Measurements from ENCODE around the gene APOOL. TPM values are rescaled to one million over a fixed set of nuclear protein-coding genes. Genes with fewer than 3 reads are reported as not detected.
"Not testable (repeated sequence)": the region's sequence is repeated elsewhere in the genome, so short reads cannot be mapped to it uniquely, and the experiment has no call there.

The APOOL gene
- total and polyA plus RNA-seq, 2 donors (not counting 1 experiment from before 2014, with no cell fraction given): 5.8 to 11.6 TPM

GRCh38 chrX:85052205-85052604 lies 48.5 kb downstream of the APOOL start:
- Histone ChIP-seq H2AFZ (ENCODE audit: low read length) (no peak overlapping the region), H3K4me2 (ENCODE audit: extremely low read depth, insufficient read depth, low read length) (peak overlapping the region; percentile 25), H3K9ac (ENCODE audit: insufficient read depth, low read length) (no peak overlapping the region)

GRCh38 chrX:85052636-85053343 lies 49.1 kb downstream of the APOOL start:
- H3K4me1 ChIP-seq (ENCODE audit: control insufficient read depth, extremely low read depth, insufficient read depth, low read length): no peaks in the 10 kb centered on the region
- H3K9me3 ChIP-seq (ENCODE audit: control insufficient read depth, insufficient read depth, low read depth, low read length): no peaks in the 10 kb centered on the region
- no peaks in the 10 kb centered on the region for H3K79me2 ChIP-seq (ENCODE audit: control insufficient read depth, insufficient read depth, low read length)
- H3K4me2 ChIP-seq (ENCODE audit: extremely low read depth, insufficient read depth, low read length): peak overlapping the region; percentile 46
- H3K36me3 ChIP-seq (ENCODE audit: control insufficient read depth, insufficient read depth, low read length): no peaks in the 10 kb centered on the region
- no peak for TF ChIP-seq EZH2 (IDR thresholded peaks at IDR 0.05; ENCODE audit: low read length, missing control alignments)
- TF ChIP-seq, protein P1, sequence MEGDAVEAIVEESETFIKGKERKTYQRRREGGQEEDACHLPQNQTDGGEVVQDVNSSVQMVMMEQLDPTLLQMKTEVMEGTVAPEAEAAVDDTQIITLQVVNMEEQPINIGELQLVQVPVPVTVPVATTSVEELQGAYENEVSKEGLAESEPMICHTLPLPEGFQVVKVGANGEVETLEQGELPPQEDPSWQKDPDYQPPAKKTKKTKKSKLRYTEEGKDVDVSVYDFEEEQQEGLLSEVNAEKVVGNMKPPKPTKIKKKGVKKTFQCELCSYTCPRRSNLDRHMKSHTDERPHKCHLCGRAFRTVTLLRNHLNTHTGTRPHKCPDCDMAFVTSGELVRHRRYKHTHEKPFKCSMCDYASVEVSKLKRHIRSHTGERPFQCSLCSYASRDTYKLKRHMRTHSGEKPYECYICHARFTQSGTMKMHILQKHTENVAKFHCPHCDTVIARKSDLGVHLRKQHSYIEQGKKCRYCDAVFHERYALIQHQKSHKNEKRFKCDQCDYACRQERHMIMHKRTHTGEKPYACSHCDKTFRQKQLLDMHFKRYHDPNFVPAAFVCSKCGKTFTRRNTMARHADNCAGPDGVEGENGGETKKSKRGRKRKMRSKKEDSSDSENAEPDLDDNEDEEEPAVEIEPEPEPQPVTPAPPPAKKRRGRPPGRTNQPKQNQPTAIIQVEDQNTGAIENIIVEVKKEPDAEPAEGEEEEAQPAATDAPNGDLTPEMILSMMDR (conservative IDR thresholded peaks at IDR 0.05 in 1 of 2, IDR thresholded peaks at IDR 0.05 in 1 of 2; ENCODE audit: low read depth in 1 of 2, low read length in 2 of 2): peak; percentile 14 to 20
- H3K27ac ChIP-seq (ENCODE audit: insufficient read depth, low read length): peak overlapping the region; percentile 31
- no peaks in the 10 kb centered on the region for H3K27me3 ChIP-seq (ENCODE audit: control insufficient read depth, insufficient read depth, low read length)
- H3K4me3 ChIP-seq (replicated peaks in 1 of 4; ENCODE audit: control extremely low read depth in 1 of 4, insufficient read depth in 1 of 4, low read depth in 3 of 4, low read length in 4 of 4): no peak overlapping the region
- peak; percentile 81 to 85 for DNase-seq (ENCODE audit: low read depth in 2 of 2)
- H4K20me1 ChIP-seq (ENCODE audit: control insufficient read depth, extremely low read depth, insufficient read depth, low read length): no peaks in the 10 kb centered on the region
- no peak overlapping the region for H3K9ac ChIP-seq (ENCODE audit: insufficient read depth, low read length)
- no peak overlapping the region for H2AFZ ChIP-seq (ENCODE audit: low read length)

More at GRCh38 chrX:85052205-85052604, 48.5 kb downstream of the APOOL start:
- Histone ChIP-seq H3K79me2 (ENCODE audit: control insufficient read depth, insufficient read depth, low read length) (no peaks in the 10 kb centered on the region), H3K27me3 (ENCODE audit: control insufficient read depth, insufficient read depth, low read length) (no peaks in the 10 kb centered on the region), H3K27ac (ENCODE audit: insufficient read depth, low read length) (peak overlapping the region; percentile 15), H3K4me1 (ENCODE audit: control insufficient read depth, extremely low read depth, insufficient read depth, low read length) (no peaks in the 10 kb centered on the region), H3K36me3 (ENCODE audit: control insufficient read depth, insufficient read depth, low read length) (no peaks in the 10 kb centered on the region), H3K4me3 (replicated peaks in 1 of 4; ENCODE audit: control extremely low read depth in 1 of 4, insufficient read depth in 1 of 4, low read depth in 3 of 4, low read length in 4 of 4) (no peak overlapping the region), H4K20me1 (ENCODE audit: control insufficient read depth, extremely low read depth, insufficient read depth, low read length) (no peaks in the 10 kb centered on the region), H3K9me3 (ENCODE audit: control insufficient read depth, insufficient read depth, low read depth, low read length) (no peaks in the 10 kb centered on the region)
- no peak for TF ChIP-seq EZH2 (IDR thresholded peaks at IDR 0.05; ENCODE audit: low read length, missing control alignments)
- TF ChIP-seq, protein P1 (conservative IDR thresholded peaks at IDR 0.05 in 1 of 2, IDR thresholded peaks at IDR 0.05 in 1 of 2; ENCODE audit: low read depth in 1 of 2, low read length in 2 of 2): no peak
- DNase-seq (ENCODE audit: low read depth in 2 of 2): peak; percentile 25 to 39

GRCh38 chrX:85065512-85066198 lies 62.0 kb downstream of the APOOL start:
- Histone ChIP-seq H3K4me2 (ENCODE audit: extremely low read depth, insufficient read depth, low read length) (no peak overlapping the region), H3K4me3 (replicated peaks in 1 of 4; ENCODE audit: control extremely low read depth in 1 of 4, insufficient read depth in 1 of 4, low read depth in 3 of 4, low read length in 4 of 4) (no peak overlapping the region), H3K9ac (ENCODE audit: insufficient read depth, low read length) (no peak overlapping the region), H2AFZ (ENCODE audit: low read length) (no peak overlapping the region), H3K9me3 (ENCODE audit: control insufficient read depth, insufficient read depth, low read depth, low read length) (no peaks in the 10 kb centered on the region), H3K4me1 (ENCODE audit: control insufficient read depth, extremely low read depth, insufficient read depth, low read length) (no peaks in the 10 kb centered on the region), H3K27me3 (ENCODE audit: control insufficient read depth, insufficient read depth, low read length) (no peaks in the 10 kb centered on the region), H3K27ac (ENCODE audit: insufficient read depth, low read length) (no peak overlapping the region), H3K36me3 (ENCODE audit: control insufficient read depth, insufficient read depth, low read length) (no peaks in the 10 kb centered on the region), H3K79me2 (ENCODE audit: control insufficient read depth, insufficient read depth, low read length) (no peaks in the 10 kb centered on the region), H4K20me1 (ENCODE audit: control insufficient read depth, extremely low read depth, insufficient read depth, low read length) (no peaks in the 10 kb centered on the region)
- no peak for DNase-seq (ENCODE audit: low read depth in 2 of 2)
- TF ChIP-seq, protein P1 (conservative IDR thresholded peaks at IDR 0.05 in 1 of 2, IDR thresholded peaks at IDR 0.05 in 1 of 2; ENCODE audit: low read depth in 1 of 2, low read length in 2 of 2): no peak
- TF ChIP-seq EZH2 (IDR thresholded peaks at IDR 0.05; ENCODE audit: low read length, missing control alignments): no peak

GRCh38 chrX:85077247-85077646 lies 73.6 kb downstream of the APOOL start:
- not testable (repeated sequence) for DNase-seq (ENCODE audit: low read depth in 2 of 2); H3K27me3 ChIP-seq (ENCODE audit: control insufficient read depth, insufficient read depth, low read length); H3K4me2 ChIP-seq (ENCODE audit: extremely low read depth, insufficient read depth, low read length); H3K36me3 ChIP-seq (ENCODE audit: control insufficient read depth, insufficient read depth, low read length); H2AFZ ChIP-seq (ENCODE audit: low read length); H3K4me3 ChIP-seq (replicated peaks in 1 of 4; ENCODE audit: control extremely low read depth in 1 of 4, insufficient read depth in 1 of 4, low read depth in 3 of 4, low read length in 4 of 4); H3K27ac ChIP-seq (ENCODE audit: insufficient read depth, low read length); H4K20me1 ChIP-seq (ENCODE audit: control insufficient read depth, extremely low read depth, insufficient read depth, low read length); H3K9me3 ChIP-seq (ENCODE audit: control insufficient read depth, insufficient read depth, low read depth, low read length); H3K79me2 ChIP-seq (ENCODE audit: control insufficient read depth, insufficient read depth, low read length); H3K4me1 ChIP-seq (ENCODE audit: control insufficient read depth, extremely low read depth, insufficient read depth, low read length); H3K9ac ChIP-seq (ENCODE audit: insufficient read depth, low read length)

All from fibroblast of lung (primary cell).